GM12878 (cell line): ENCODE measurements around the gene BET1. TPM values are rescaled to one million over a fixed set of nuclear protein-coding genes. Genes with fewer than 3 reads are reported as not detected.

Source experiments
- ATAC-seq: fragments of 200-7000 bp; cut with Tn5 transposase; 3 replicates; pipeline ENCODE4 v1.9.1; 2020; ENCODE audit warnings: mild to moderate bottlenecking, moderate library complexity
- BruUV-seq: library from RNA; stranded (reverse); fragments of 400-500 nt; replicated peaks from 2 replicates; lab custom pipeline; 2021; lab: Mats Ljungman, UMichigan
- CTCF ChIA-PET: fragments of 300-600 bp; sonication (Branson Sonifier 250); formaldehyde crosslinking; extraction: SDS; loops from one replicate; lab custom pipeline; 2021; ENCODE audit warnings: inconsistent platforms; lab: Yijun Ruan, JAX
- POLR2A ChIA-PET: fragments of 350-600 bp; formaldehyde crosslinking; extraction: SDS; loops from one replicate; lab custom pipeline; 2021; ENCODE audit warnings: inconsistent platforms; lab: Charles Lee
- RAD21 ChIA-PET: fragments of 300-600 bp; sonication (Branson Sonifier 250); formaldehyde crosslinking; loops from one replicate; lab custom pipeline; 2023; ENCODE audit warnings: antibody characterized with exemption; ENCODE audit not compliant: unreplicated experiment; lab: Charles Lee
- SMC1A ChIA-PET: fragments of 300-600 bp; sonication (Branson Sonifier 250); formaldehyde crosslinking; loops from one replicate; lab custom pipeline; 2023; ENCODE audit not compliant: unreplicated experiment, uncharacterized antibody; lab: Charles Lee
- DNase-seq: peaks from one replicate; pipeline ENCODE4 v3.0.0-alpha.2; 2011; ENCODE audit warnings: low read depth, low spot score
- FAIRE-seq: peaks from 3 replicates; lab custom pipeline; 2011; peaks lifted over from hg19 to GRCh38; lab: Jason Lieb, UNC
- H2AFZ ChIP-seq: 2 replicates; pipeline ENCODE4 v1.6.0; 2011; ENCODE audit warnings: low read depth, low read length, control low read depth; ENCODE audit not compliant: control insufficient read depth
- H3K27ac ChIP-seq: 2 replicates; pipeline ENCODE4 v1.5.1; 2011; ENCODE audit warnings: control low read depth; ENCODE audit not compliant: control insufficient read depth, insufficient read depth
- H3K27me3 ChIP-seq, 2 experiments: replicated peaks in 1 of 2; 2 replicates each; pipeline versions ENCODE4 v1.6.0 to v1.6.1; 2011; ENCODE audit warnings: low read length in 1 of 2; ENCODE audit not compliant: control insufficient read depth in 2 of 2, insufficient read depth in 2 of 2
- H3K36me3 ChIP-seq, 2 experiments: 2 replicates each; pipeline ENCODE4 v1.5.1; 2011; ENCODE audit warnings: low read length in 1 of 2; ENCODE audit not compliant: control insufficient read depth in 2 of 2, insufficient read depth in 2 of 2
- H3K4me1 ChIP-seq: 2 replicates; pipeline ENCODE4 v1.6.1; 2011; ENCODE audit warnings: mild to moderate bottlenecking, low read length, moderate library complexity, mixed read lengths; ENCODE audit not compliant: control insufficient read depth, insufficient read depth
- H3K4me2 ChIP-seq: 2 replicates; pipeline ENCODE4 v1.6.0; 2011; ENCODE audit warnings: control low read depth; ENCODE audit not compliant: control insufficient read depth, insufficient read depth
- H3K4me3 ChIP-seq: fragments of 200-600 bp; sonication (generic); 2 replicates; pipeline ENCODE4 v1.5.1; 2016
- H3K79me2 ChIP-seq: 2 replicates; pipeline ENCODE4 v1.6.0; 2011; ENCODE audit warnings: low read length; ENCODE audit not compliant: control insufficient read depth, insufficient read depth
- H3K9ac ChIP-seq: 2 replicates; pipeline ENCODE4 v1.8.0; 2011; ENCODE audit warnings: low read length, control low read depth, mixed read lengths; ENCODE audit not compliant: control insufficient read depth, insufficient read depth
- H3K9me3 ChIP-seq: replicated peaks from 3 replicates; pipeline ENCODE4 v1.5.1; 2011; ENCODE audit warnings: mild to moderate bottlenecking, low read length; ENCODE audit not compliant: control insufficient read depth, insufficient read depth
- H4K20me1 ChIP-seq: 2 replicates; pipeline ENCODE4 v1.6.0; 2011; ENCODE audit not compliant: control insufficient read depth, insufficient read depth
- BHLHE40 ChIP-seq, 2 experiments: fragments of 450-650 bp in 1 of 2; IDR thresholded peaks; 2 replicates each; pipeline ENCODE4 v1.6.1; 2011 to 2017; ENCODE audit warnings: low read depth in 2 of 2, borderline replicate concordance in 1 of 2, improper control_type of control experiment in 1 of 2, low read length in 1 of 2, mild to moderate bottlenecking in 1 of 2
- DPF2 ChIP-seq: fragments of 450-650 bp; IDR thresholded peaks from 2 replicates; pipeline ENCODE4 v1.6.1; 2017; ENCODE audit warnings: mild to moderate bottlenecking
- HDAC2 ChIP-seq: fragments of 200-600 bp; sonication (generic); IDR thresholded peaks from 2 replicates; pipeline ENCODE4 v1.6.1; 2017
- IKZF2 ChIP-seq, 2 experiments: fragments of 450-650 bp; IDR thresholded peaks; 2 replicates each; pipeline ENCODE4 v1.6.1; 2017; ENCODE audit warnings: mild to moderate bottlenecking in 2 of 2, moderate library complexity in 2 of 2
- MTA2 ChIP-seq: fragments of 450-650 bp; IDR thresholded peaks from 2 replicates; pipeline ENCODE4 v1.6.1; 2016; ENCODE audit warnings: low read depth, mild to moderate bottlenecking, moderate library complexity
- NR2C1 ChIP-seq: fragments of 450-650 bp; IDR thresholded peaks from 2 replicates; pipeline ENCODE4 v1.6.1; 2017; ENCODE audit warnings: antibody characterized with exemption, mild to moderate bottlenecking, moderate library complexity
- NR2F1 ChIP-seq: fragments of 450-650 bp; conservative IDR thresholded peaks from 2 replicates; pipeline ENCODE4 v1.6.1; 2017; ENCODE audit warnings: mild to moderate bottlenecking
- PAX8 ChIP-seq: fragments of 450-650 bp; IDR thresholded peaks from 2 replicates; pipeline ENCODE4 v1.6.1; 2017; ENCODE audit warnings: mild to moderate bottlenecking, moderate library complexity
- TBL1XR1 ChIP-seq: IDR thresholded peaks from 2 replicates; pipeline ENCODE4 v1.6.1; 2012; ENCODE audit warnings: low read depth, low read length, improper control_type of control experiment
- ZNF24 ChIP-seq: fragments of 450-650 bp; IDR thresholded peaks from 2 replicates; pipeline ENCODE4 v1.6.1; 2017; ENCODE audit warnings: antibody characterized with exemption, mild to moderate bottlenecking
- WGBS: methylation state at CpG from one replicate; pipeline ENCODE4 v1.1.6; 2016; ENCODE audit warnings: low lambda C conversion rate; ENCODE audit not compliant: insufficient replicate concordance, insufficient coverage; ENCODE audit errors: missing lambda C conversion rate; 5-methylcytosine and 5-hydroxymethylcytosine counted together
- in situ Hi-C: fragments of 300-500 bp; cut with MboI; formaldehyde crosslinking; loops from 9 replicates; pipeline ENCODE4 v1.14.3; 2018; ENCODE audit warnings: mixed read lengths
- intact Hi-C: fragments of 100-400 bp; cut with micrococcal nuclease; formaldehyde crosslinking; loops from one replicate; pipeline ENCODE4 v1.14.2; 2022; ENCODE audit not compliant: unreplicated experiment
- polyA plus RNA-seq, 11 experiments: library from polyadenylated mRNA; depleted of rRNA in 4 of 11; unstranded in 6 of 11; stranded (reverse) in 5 of 11; fragments of >200 nt; fragmentation: Nextera tagmentation in 4 of 11; fragmentation: Illumina TruSeq in 1 of 11; extraction: Ambion mirVana in 4 of 11; extraction: Trizol in 1 of 11; gene quantifications; 1 replicate in 1 of 11; 2 replicates in 10 of 11; pipeline versions ENCODE4 v1.2.1 to v1.2.3, GENCODE V29; 2011 to 2016; ENCODE audit warnings: inconsistent platforms in 2 of 11, missing spikeins in 2 of 11, low read depth in 1 of 11
- total RNA-seq, 4 experiments: library from RNA; depleted of rRNA in 3 of 4; stranded (reverse); fragments of >200 nt in 3 of 4; fragmentation: Illumina TruSeq in 1 of 4; extraction: Trizol in 1 of 4; gene quantifications; 2 replicates each; pipeline versions ENCODE4 v1.2.1 to v1.2.3, GENCODE V29; 2013 to 2021
- TF ChIP-seq, protein P1 (sequence below): fragments of 450-650 bp; formaldehyde crosslinking; IDR thresholded peaks from 2 replicates; pipeline ENCODE4 v1.4.0; 2020; ENCODE audit warnings: mild to moderate bottlenecking, moderate library complexity

BET1 gene
- total and polyA plus RNA-seq, 10 of the 15 experiments (the other 5 are each of a cell fraction or from before 2014, with no cell fraction given) = 12.5 to 99.5 (median 28.4) TPM

DNA sequence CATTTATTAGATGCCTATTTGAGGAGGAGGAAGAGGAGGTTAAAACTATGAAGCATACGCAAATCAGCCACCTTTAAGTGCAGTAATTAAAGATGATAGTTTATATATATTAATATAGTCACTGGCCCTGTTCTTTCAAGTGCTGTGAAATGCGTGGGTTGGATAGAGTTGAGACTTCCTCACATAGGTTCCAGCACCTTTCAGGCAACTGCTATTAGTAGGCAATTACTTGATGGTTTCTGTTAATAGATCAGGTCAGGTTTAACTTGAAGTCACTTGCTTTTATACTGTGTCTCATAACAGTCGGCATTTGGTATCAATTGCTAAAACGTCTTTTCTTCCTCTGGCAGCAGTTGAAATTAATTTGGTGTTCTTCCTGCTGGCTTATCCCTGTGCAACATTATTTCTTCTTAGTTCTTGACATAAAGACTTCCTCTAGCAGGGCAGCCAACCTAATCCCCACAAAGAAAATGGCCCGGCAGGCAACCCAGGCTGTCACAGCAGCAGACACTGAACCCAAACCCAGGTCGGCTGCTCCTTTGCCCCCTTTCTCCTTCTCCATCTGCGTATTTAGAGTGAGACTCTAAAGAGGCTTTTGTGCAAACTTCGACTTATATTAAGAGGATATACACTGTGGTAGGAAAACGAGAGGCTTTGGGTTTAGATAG is 35.3 kb upstream of the BET1 start:
- ChIA-PET RAD21 (interaction anchor here (0.5 to 2.8 kb wide), 3 partner anchors 12 to 118 kb away, joined by 3 to 19 read pairs (median 5); no protein-coding TSS in a partner anchor), POLR2A (interaction anchor here (1.4 kb wide), 1 partner anchor 11 kb away, joined by 4 read pairs; no protein-coding TSS in a partner anchor), CTCF (interaction anchor here (1.1 to 2.8 kb wide), 3 partner anchors 11 to 131 kb away, joined by 3 to 10 read pairs (median 9); no protein-coding TSS in a partner anchor), SMC1A (interaction anchor here (1.0 to 2.4 kb wide), 3 partner anchors 10 to 44 kb away, joined by 3 to 8 read pairs (median 6); no protein-coding TSS in a partner anchor)
- no peak for FAIRE-seq
- no peak for DNase-seq
- in situ Hi-C loops (no loop called here), intact Hi-C loops (no loop called here)
- Histone ChIP-seq H3K4me2 (no peak overlapping the region), H3K4me3 (no peak overlapping the region), H3K36me3 (no peaks in the 10 kb centered on the region), H4K20me1 (no peaks in the 10 kb centered on the region), H2AFZ (no peak overlapping the region), H3K9me3 (peaks cover 1% of the 10 kb centered on the region; the same call in 2 of the 3 replicates), H3K27me3 (no peaks in the 10 kb centered on the region), H3K27ac (no peak overlapping the region), H3K79me2 (no peaks in the 10 kb centered on the region), H3K4me1 (no peaks in the 10 kb centered on the region; the same call in 1 of the 2 replicates), H3K9ac (no peak overlapping the region)
- no TSS peak for BruUV-seq
- TF ChIP-seq DPF2 = 0 out of 2 replicates have a peak, but pooled peaks have one; percentile 14
- TF ChIP-seq TBL1XR1 = no peak
- TF ChIP-seq MTA2 = peak; percentile 35; the same call in 1 of the 2 replicates
- TF ChIP-seq IKZF2 (IDR thresholded peaks at IDR 0.05) = no peak
- TF ChIP-seq ZNF24 = peak; percentile 32; the same call in 1 of the 2 replicates
- peak; percentile 9; the same call in 2 of the 3 replicates for ATAC-seq
- WGBS = 35% methylated on average over 9 of the region's 9 CpGs

- BruUV-seq = no TSS peak
- WGBS = 0% methylated on average over 2 of the region's 2 CpGs
- in situ Hi-C loops = no loop called here
- TF ChIP-seq, protein P1, sequence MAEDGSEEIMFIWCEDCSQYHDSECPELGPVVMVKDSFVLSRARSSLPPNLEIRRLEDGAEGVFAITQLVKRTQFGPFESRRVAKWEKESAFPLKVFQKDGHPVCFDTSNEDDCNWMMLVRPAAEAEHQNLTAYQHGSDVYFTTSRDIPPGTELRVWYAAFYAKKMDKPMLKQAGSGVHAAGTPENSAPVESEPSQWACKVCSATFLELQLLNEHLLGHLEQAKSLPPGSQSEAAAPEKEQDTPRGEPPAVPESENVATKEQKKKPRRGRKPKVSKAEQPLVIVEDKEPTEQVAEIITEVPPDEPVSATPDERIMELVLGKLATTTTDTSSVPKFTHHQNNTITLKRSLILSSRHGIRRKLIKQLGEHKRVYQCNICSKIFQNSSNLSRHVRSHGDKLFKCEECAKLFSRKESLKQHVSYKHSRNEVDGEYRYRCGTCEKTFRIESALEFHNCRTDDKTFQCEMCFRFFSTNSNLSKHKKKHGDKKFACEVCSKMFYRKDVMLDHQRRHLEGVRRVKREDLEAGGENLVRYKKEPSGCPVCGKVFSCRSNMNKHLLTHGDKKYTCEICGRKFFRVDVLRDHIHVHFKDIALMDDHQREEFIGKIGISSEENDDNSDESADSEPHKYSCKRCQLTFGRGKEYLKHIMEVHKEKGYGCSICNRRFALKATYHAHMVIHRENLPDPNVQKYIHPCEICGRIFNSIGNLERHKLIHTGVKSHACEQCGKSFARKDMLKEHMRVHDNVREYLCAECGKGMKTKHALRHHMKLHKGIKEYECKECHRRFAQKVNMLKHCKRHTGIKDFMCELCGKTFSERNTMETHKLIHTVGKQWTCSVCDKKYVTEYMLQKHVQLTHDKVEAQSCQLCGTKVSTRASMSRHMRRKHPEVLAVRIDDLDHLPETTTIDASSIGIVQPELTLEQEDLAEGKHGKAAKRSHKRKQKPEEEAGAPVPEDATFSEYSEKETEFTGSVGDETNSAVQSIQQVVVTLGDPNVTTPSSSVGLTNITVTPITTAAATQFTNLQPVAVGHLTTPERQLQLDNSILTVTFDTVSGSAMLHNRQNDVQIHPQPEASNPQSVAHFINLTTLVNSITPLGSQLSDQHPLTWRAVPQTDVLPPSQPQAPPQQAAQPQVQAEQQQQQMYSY (CRISPR knock-in tag) = no peak
- TF ChIP-seq NR2C1 (0 out of 2 replicates have a peak, but pooled peaks have one; percentile 44), NR2F1 (peak; percentile 94), PAX8 (no peak), BHLHE40 (IDR thresholded peaks at IDR 0.05; ENCODE audit: borderline replicate concordance in 1 of 2, low read depth in 2 of 2, low read length in 1 of 2) (0 out of 4 replicates have a peak, but pooled peaks of 1 of the 2 experiments have one; percentile 10), HDAC2 (no peak)
These were observed 27.7 kb upstream of the BET1 start for GRCh38 chr7:94031865-94032264.

More at GRCh38 chr7:94031865-94032264, 27.7 kb upstream of the BET1 start:
- ChIA-PET CTCF (interaction anchor here (1.5 to 1.8 kb wide), 2 partner anchors 9 to 81 kb away, joined by 3 to 5 read pairs; no protein-coding TSS in a partner anchor), POLR2A (interaction anchor here (2.0 kb wide), 1 partner anchor 11 kb away, joined by 8 read pairs; no protein-coding TSS in a partner anchor), RAD21 (no interaction called here), SMC1A (interaction anchor here (0.6 to 3.0 kb wide), 3 partner anchors 9 to 452 kb away, joined by 3 to 13 read pairs (median 3); no protein-coding TSS in a partner anchor)
- no peaks in the 10 kb centered on the region for H3K27me3 ChIP-seq
- no peak for FAIRE-seq
- no peak for DNase-seq
- no peaks in the 10 kb centered on the region for H3K4me1 ChIP-seq
- no peak overlapping the region for H3K4me2 ChIP-seq
- H3K27ac ChIP-seq = no peak overlapping the region
- H4K20me1 ChIP-seq = no peaks in the 10 kb centered on the region
- H3K4me3 ChIP-seq = no peak overlapping the region
- ATAC-seq = peak; percentile 90
- H3K79me2 ChIP-seq = no peaks in the 10 kb centered on the region
- H2AFZ ChIP-seq = no peak overlapping the region
- no peaks in the 10 kb centered on the region; the same call in 2 of the 3 replicates for H3K9me3 ChIP-seq
- H3K36me3 ChIP-seq = no peaks in the 10 kb centered on the region
- intact Hi-C loops = no loop called here
- H3K9ac ChIP-seq = no peak overlapping the region
